ENCODE data around the gene TMBIM1. TPM values are rescaled to one million over a fixed set of nuclear protein-coding genes. Genes with fewer than 3 reads are reported as not detected.
A peak's percentile ranks its signal among the peaks of the same experiment; 100 is the strongest.

Gene TMBIM1
- total and polyA plus RNA-seq, 4 donors: 100 to 294 (median 212) TPM

DNA sequence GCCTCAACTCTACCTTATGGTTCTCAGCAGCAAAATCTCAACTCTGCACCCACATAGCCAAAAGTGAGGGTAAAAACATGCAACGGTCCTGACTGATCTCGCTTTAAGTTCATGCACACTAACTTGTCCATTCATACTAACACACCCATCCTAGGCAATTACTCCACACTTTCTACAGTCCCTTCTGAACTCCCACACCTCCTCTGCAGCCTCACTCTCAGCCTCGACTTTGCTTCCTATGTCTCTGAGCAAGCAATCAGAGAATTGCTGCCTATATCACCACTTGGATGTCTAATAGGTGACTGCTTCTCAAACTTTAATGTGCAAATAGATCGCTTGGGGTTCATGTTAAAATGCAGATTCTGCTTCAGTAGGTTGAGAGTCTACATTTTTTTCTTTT lies 7.8 kb upstream of the TMBIM1 start:
- no peak overlapping the region for H3K27ac ChIP-seq (ENCODE audit: low read depth in 1 of 2, low read length in 2 of 2)
- no peaks in the 10 kb centered on the region for H3K9me3 ChIP-seq (ENCODE audit: control insufficient read depth, low read length)
- ATAC-seq (ENCODE audit: low FRiP score) (no peak), DNase-seq (no peak)
- intact Hi-C loops (cut with DNase I): loop anchor here in 1 of 2 donors (2.0 to 5.0 kb wide), 3 partner anchors 57 to 167 kb away; partner anchors contain the start of genes CATIP and CTDSP1
- WGBS, 2 donors: 83 to 85% methylated on average over 4 of the region's 4 CpGs
- no peaks in the 10 kb centered on the region for H3K36me3 ChIP-seq (ENCODE audit: control insufficient read depth in 1 of 2, insufficient read depth in 2 of 2, low read length in 1 of 2)
- H3K4me1 ChIP-seq (ENCODE audit: control insufficient read depth in 1 of 2, insufficient read depth in 2 of 2, low read length in 2 of 2): no peaks in the 10 kb centered on the region
- no peak overlapping the region for H3K4me3 ChIP-seq (ENCODE audit: low read length in 2 of 2)
- no peaks in the 10 kb centered on the region for H3K27me3 ChIP-seq (ENCODE audit: control insufficient read depth in 1 of 2, insufficient read depth in 2 of 2, low read length in 1 of 2)

DNA sequence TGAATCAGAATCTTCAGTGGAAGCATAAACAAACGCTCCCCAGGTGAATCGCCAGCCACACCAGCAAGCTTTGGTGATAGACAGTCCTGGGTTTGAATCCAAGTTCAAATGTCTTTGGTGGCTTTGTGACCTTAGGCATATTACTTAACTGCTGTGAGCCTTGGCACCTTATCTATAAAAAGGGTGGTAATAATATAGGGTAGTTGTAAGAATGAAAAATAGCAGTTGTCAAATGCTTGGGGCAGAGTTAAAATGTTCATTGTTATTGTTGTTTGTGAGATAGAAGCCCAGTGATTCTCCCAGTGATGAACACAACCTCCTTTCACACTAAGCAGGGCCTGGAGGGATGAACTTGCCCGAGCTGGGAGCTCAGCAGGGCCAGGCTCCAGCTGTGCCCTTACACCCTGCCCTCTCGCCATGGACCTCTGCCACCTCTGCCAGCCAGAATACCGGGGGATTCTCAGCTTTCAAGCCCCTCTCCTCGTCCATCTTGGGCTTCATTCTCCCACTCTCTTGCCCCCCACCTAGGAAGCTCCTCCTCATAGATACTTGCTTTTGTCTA lies 6.1 kb upstream of the TMBIM1 start:
- WGBS, 2 donors: 81 to 82% methylated on average over 6 of the region's 6 CpGs
- no peak overlapping the region for H3K4me3 ChIP-seq (ENCODE audit: low read length in 2 of 2)
- H3K9me3 ChIP-seq (ENCODE audit: control insufficient read depth, low read length): no peaks in the 10 kb centered on the region
- DNase-seq (no peak), ATAC-seq (ENCODE audit: low FRiP score) (no peak)
- H3K27ac ChIP-seq (ENCODE audit: low read depth in 1 of 2, low read length in 2 of 2): peak overlapping the region; percentile 57 to 64
- H3K4me1 ChIP-seq (ENCODE audit: control insufficient read depth in 1 of 2, insufficient read depth in 2 of 2, low read length in 2 of 2): peaks cover 0 to 3% of the 10 kb centered on the region in 2 donors
- intact Hi-C loops (cut with DNase I): loop anchor here in 1 of 2 donors (2.0 kb wide), 1 partner anchor 98 kb away; no protein-coding TSS in a partner anchor
- H3K27me3 ChIP-seq (ENCODE audit: control insufficient read depth in 1 of 2, insufficient read depth in 2 of 2, low read length in 1 of 2): no peaks in the 10 kb centered on the region
- no peaks in the 10 kb centered on the region for H3K36me3 ChIP-seq (ENCODE audit: control insufficient read depth in 1 of 2, insufficient read depth in 2 of 2, low read length in 1 of 2)

GRCh38 chr2:218296847-218297246 lies 4.5 kb upstream of the TMBIM1 start:
- Histone ChIP-seq H3K4me3 (ENCODE audit: low read length in 2 of 2) (no peak overlapping the region), H3K27me3 (ENCODE audit: control insufficient read depth in 1 of 2, insufficient read depth in 2 of 2, low read length in 1 of 2) (no peaks in the 10 kb centered on the region), H3K9me3 (ENCODE audit: control insufficient read depth, low read length) (no peaks in the 10 kb centered on the region), H3K27ac (ENCODE audit: low read depth in 1 of 2, low read length in 2 of 2) (peak overlapping the region; percentile 44 to 60), H3K36me3 (ENCODE audit: control insufficient read depth in 1 of 2, insufficient read depth in 2 of 2, low read length in 1 of 2) (no peaks in the 10 kb centered on the region), H3K4me1 (ENCODE audit: control insufficient read depth in 1 of 2, insufficient read depth in 2 of 2, low read length in 2 of 2) (peaks cover 0 to 3% of the 10 kb centered on the region in 2 donors)
- no peak for DNase-seq
- ATAC-seq (ENCODE audit: low FRiP score): no peak
- 64 to 77% methylated on average over 7 of the region's 7 CpGs for WGBS, 2 donors
- intact Hi-C loops (cut with DNase I): no loop called here

GRCh38 chr2:218296200-218296599 lies 3.9 kb upstream of the TMBIM1 start:
- peak overlapping the region in 1 of 2 donors; percentile 60 for H3K27ac ChIP-seq (ENCODE audit: low read depth in 1 of 2, low read length in 2 of 2)
- 38 to 58% methylated on average over 1 of the region's 1 CpG for WGBS, 2 donors
- intact Hi-C loops (cut with DNase I): no loop called here

DNA sequence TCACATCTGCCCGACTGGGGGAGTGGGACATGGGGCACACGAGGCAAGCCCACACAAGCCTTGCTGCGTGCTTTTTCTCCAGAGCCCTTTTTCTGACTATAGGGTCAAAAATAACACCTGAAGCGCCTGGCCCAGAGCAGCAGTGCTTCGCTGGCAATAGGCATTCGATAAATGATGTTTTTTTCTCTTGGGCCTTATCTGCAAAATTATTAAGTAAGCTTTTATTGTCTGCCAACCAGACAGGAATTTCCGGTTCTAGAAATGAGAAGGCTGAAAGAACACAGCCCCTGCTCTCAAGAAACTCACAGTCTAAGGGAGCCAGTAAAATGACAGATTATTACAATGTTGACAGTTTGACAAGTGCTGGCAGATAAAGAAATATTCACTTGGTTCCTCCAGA lies 2.7 kb upstream of the TMBIM1 start:
- intact Hi-C loops (cut with DNase I): no loop called here
- no peaks in the 10 kb centered on the region for H3K9me3 ChIP-seq (ENCODE audit: control insufficient read depth, low read length)
- ATAC-seq (ENCODE audit: low FRiP score) (no peak), DNase-seq (no peak)
- H3K27ac ChIP-seq (ENCODE audit: low read depth in 1 of 2, low read length in 2 of 2): peak overlapping the region; percentile 89 to 97
- H3K36me3 ChIP-seq (ENCODE audit: control insufficient read depth in 1 of 2, insufficient read depth in 2 of 2, low read length in 1 of 2): no peaks in the 10 kb centered on the region
- H3K4me3 ChIP-seq (ENCODE audit: low read length in 2 of 2): no peak overlapping the region
- H3K4me1 ChIP-seq (ENCODE audit: control insufficient read depth in 1 of 2, insufficient read depth in 2 of 2, low read length in 2 of 2): peaks cover 0 to 3% of the 10 kb centered on the region in 2 donors
- H3K27me3 ChIP-seq (ENCODE audit: control insufficient read depth in 1 of 2, insufficient read depth in 2 of 2, low read length in 1 of 2): no peaks in the 10 kb centered on the region
- 4 to 7% methylated on average over 7 of the region's 7 CpGs for WGBS, 2 donors

More at GRCh38 chr2:218296200-218296599, 3.9 kb upstream of the TMBIM1 start:
- no peaks in the 10 kb centered on the region for H3K9me3 ChIP-seq (ENCODE audit: control insufficient read depth, low read length)
- no peak overlapping the region for H3K4me3 ChIP-seq (ENCODE audit: low read length in 2 of 2)
- DNase-seq: no peak
- no peaks in the 10 kb centered on the region for H3K36me3 ChIP-seq (ENCODE audit: control insufficient read depth in 1 of 2, insufficient read depth in 2 of 2, low read length in 1 of 2)
- ATAC-seq (ENCODE audit: low FRiP score): no peak
- H3K4me1 ChIP-seq (ENCODE audit: control insufficient read depth in 1 of 2, insufficient read depth in 2 of 2, low read length in 2 of 2): peaks cover 0 to 3% of the 10 kb centered on the region in 2 donors
- no peaks in the 10 kb centered on the region for H3K27me3 ChIP-seq (ENCODE audit: control insufficient read depth in 1 of 2, insufficient read depth in 2 of 2, low read length in 1 of 2)

DNA sequence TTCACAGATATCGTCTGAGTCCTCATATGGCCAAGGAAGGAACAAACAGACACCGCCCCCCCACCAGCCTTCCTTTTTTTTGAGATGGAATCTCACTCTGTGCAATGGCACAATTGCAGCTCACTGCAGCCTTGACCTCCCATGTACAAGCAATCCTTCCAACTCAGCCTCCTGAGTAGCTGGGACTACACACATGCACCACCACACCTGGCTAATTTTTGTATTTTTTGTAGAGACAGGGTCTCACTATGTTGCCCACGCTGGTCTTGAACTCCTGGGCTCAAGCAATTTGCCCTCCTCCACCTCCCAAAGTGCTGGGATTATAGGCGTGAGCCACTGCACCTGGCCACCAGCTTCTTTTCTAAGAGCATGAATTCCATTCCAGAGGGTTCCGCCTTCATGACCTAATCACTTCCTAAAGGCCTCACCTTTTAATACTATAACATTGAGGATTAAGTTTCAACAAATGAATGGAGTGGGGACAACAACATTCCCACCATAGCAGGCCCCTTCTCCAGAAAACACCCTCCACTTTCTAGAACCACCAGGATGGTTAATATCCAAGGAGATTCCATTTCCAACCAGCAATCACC lies 2.2 kb upstream of the TMBIM1 start:
- H3K4me1 ChIP-seq (ENCODE audit: control insufficient read depth in 1 of 2, insufficient read depth in 2 of 2, low read length in 2 of 2): peaks cover 0 to 3% of the 10 kb centered on the region in 2 donors
- intact Hi-C loops (cut with DNase I): no loop called here
- no peak overlapping the region for H3K4me3 ChIP-seq (ENCODE audit: low read length in 2 of 2)
- H3K27ac ChIP-seq (ENCODE audit: low read depth in 1 of 2, low read length in 2 of 2): peak overlapping the region; percentile 21 to 89
- H3K36me3 ChIP-seq (ENCODE audit: control insufficient read depth in 1 of 2, insufficient read depth in 2 of 2, low read length in 1 of 2): no peaks in the 10 kb centered on the region
- 78 to 81% methylated on average over 5 of the region's 5 CpGs for WGBS, 2 donors
- H3K9me3 ChIP-seq (ENCODE audit: control insufficient read depth, low read length): no peaks in the 10 kb centered on the region
- no peak for DNase-seq
- ATAC-seq (ENCODE audit: low FRiP score): no peak
- H3K27me3 ChIP-seq (ENCODE audit: control insufficient read depth in 1 of 2, insufficient read depth in 2 of 2, low read length in 1 of 2): no peaks in the 10 kb centered on the region

DNA sequence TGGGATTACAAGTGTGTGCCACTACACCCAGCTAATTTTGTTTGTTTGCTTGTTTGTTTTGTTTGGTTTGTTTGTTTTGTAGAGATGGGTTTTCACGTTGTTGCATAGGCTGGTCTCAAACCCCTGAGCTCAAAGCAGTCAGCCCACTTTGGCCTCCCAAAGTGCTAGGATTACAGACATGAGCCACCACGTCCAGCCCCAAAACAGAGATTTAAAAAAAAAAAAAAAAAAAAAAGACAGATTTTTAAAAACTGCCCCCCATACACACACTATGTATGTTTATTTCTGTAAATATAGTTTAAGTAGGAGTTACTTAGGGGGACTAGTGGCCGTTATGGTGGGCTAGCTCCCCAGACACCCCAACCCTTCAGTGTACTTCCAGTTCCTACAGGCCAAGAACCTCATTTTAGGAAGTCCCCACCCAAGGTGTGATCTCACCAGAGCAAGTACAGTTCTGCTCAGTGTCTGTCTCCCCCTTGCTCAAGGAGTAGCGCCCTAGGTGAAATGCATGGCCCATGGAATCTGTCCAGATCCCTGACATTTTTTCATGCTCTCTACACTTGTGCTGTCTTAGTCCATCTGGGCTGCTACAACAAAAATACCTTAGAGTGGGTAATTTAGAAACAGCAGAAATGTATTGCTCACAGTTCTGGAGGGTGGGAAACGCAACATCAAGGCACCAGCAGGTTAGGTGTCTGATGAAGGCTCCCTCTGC lies 1.6 kb upstream of the TMBIM1 start:
- no peaks in the 10 kb centered on the region for H3K27me3 ChIP-seq (ENCODE audit: control insufficient read depth in 1 of 2, insufficient read depth in 2 of 2, low read length in 1 of 2)
- H3K4me3 ChIP-seq (ENCODE audit: low read length in 2 of 2): no peak overlapping the region
- peak overlapping the region; percentile 76 to 89 for H3K27ac ChIP-seq (ENCODE audit: low read depth in 1 of 2, low read length in 2 of 2)
- ATAC-seq (ENCODE audit: low FRiP score): no peak
- H3K4me1 ChIP-seq (ENCODE audit: control insufficient read depth in 1 of 2, insufficient read depth in 2 of 2, low read length in 2 of 2): peaks cover 0 to 3% of the 10 kb centered on the region in 2 donors
- DNase-seq: no peak
- intact Hi-C loops (cut with DNase I): no loop called here
- WGBS, 2 donors: 50 to 62% methylated on average over 5 of the region's 5 CpGs
- H3K9me3 ChIP-seq (ENCODE audit: control insufficient read depth, low read length): no peaks in the 10 kb centered on the region
- H3K36me3 ChIP-seq (ENCODE audit: control insufficient read depth in 1 of 2, insufficient read depth in 2 of 2, low read length in 1 of 2): no peaks in the 10 kb centered on the region

DNA sequence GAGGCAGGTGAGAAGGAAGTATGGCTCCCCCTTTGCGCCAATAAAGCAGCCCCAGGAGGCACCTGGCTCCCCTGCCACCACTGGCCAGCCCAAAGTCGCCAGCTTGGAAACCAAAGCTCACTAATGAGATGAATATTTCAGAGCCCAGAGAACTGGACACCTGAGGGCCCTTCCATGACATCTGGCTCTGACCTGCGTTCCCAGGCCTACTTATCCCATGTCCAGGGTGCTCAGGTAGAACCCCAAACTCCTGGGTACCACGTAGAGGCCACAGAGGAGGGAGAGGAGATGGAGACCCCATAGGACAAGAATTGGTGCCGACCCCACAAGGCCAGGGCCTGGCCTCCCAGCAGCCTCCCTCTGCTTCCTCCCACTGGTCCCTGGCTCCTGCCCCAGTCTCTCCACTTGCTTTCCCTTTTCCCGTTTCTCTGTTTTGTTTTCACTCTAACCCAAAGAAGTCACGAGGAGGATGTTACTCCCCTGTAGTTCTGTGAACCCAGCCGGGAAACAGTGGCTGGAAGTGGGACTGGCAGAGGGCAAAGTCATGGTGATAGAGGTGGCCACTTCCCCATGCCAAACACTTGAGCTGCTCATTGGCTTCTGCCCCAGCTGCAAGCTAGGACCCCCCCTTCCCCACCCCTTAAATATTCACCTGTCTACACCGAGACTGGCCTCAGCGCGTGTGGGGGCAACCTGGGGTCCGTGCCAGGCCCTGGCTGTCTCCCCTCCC lies 820 bp downstream of the TMBIM1 start:
- Histone ChIP-seq H3K4me3 (ENCODE audit: low read length in 2 of 2) (peak overlapping the region; percentile 59 to 94), H3K9me3 (ENCODE audit: control insufficient read depth, low read length) (no peaks in the 10 kb centered on the region), H3K36me3 (ENCODE audit: control insufficient read depth in 1 of 2, insufficient read depth in 2 of 2, low read length in 1 of 2) (no peaks in the 10 kb centered on the region), H3K4me1 (ENCODE audit: control insufficient read depth in 1 of 2, insufficient read depth in 2 of 2, low read length in 2 of 2) (peaks cover 0 to 3% of the 10 kb centered on the region in 2 donors), H3K27ac (ENCODE audit: low read depth in 1 of 2, low read length in 2 of 2) (peak overlapping the region; percentile 76 to 92), H3K27me3 (ENCODE audit: control insufficient read depth in 1 of 2, insufficient read depth in 2 of 2, low read length in 1 of 2) (no peaks in the 10 kb centered on the region)
- DNase-seq: peak in 1 of 2 donors; percentile 72
- ATAC-seq (ENCODE audit: low FRiP score): peak; percentile 25
- WGBS, 2 donors: 10 to 12% methylated on average over 11 to 12 of the region's 12 CpGs
- intact Hi-C loops (cut with DNase I): loop anchor here in 1 of 2 donors (2.0 kb wide), 1 partner anchor 19 kb away; no protein-coding TSS in a partner anchor
